ENCODE measurements around the gene SNX10. TPM values are rescaled to one million over a fixed set of nuclear protein-coding genes. Genes with fewer than 3 reads are reported as not detected.

SNX10 gene
- total and polyA plus RNA-seq, 2 of the 8 experiments (the other 6 are each of a cell fraction or from before 2014, with no cell fraction given), result 4.4 to 9.6 TPM

DNA sequence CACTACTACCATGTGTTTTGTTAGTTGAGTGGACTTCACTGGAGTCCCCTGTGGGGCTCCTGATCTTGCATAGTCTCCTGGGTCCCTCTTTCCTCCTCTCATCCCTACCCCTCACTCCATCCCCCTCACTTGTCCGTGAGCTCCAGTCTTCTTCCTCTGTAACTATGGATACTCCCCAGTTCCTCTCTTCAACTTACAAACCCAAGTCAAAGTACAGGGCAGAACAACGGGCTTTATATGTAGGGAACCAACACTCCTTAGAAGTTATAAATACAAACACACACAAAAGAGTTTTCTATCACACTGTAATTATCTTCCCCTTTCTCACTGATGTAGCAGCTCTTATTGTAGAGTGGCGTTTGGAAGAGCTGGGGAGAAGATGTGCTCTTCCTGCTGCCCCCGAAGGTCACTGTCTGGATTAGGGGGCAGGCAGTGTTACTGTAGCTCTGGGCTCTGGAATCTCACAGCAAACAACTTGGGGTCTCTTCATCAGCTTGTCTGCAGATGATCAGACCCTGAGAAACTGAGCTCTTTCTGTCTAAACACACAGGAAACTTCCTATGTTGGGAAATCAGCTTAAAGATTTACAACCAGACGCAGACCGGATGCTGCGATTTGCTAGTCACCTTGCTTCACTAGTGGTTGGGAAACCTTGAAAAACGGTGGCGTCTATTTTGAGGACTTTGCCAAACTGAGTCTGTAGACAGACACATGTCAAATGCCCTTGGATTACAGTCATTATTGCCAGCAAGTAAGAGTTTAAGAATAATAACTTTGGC, 13.6 kb downstream of the SNX10 start:
- no peak overlapping the region for H3K9ac ChIP-seq (replicated peaks in 1 of 4; ENCODE audit: extremely low read depth in 1 of 4, low read depth in 3 of 4, low read length in 3 of 4)
- TF ChIP-seq EP300 (IDR thresholded peaks at IDR 0.05; ENCODE audit: borderline replicate concordance in 1 of 2, low read depth in 2 of 2, low read length in 2 of 2) (no peak), CHD2 (IDR thresholded peaks at IDR 0.05; ENCODE audit: low read length) (no peak), SAP30 (IDR thresholded peaks at IDR 0.05; ENCODE audit: insufficient read depth, insufficient replicate concordance, low read length) (no peak), GABPA (IDR thresholded peaks at IDR 0.05; ENCODE audit: borderline replicate concordance, insufficient read depth, low read length) (no peak), TAF1 (IDR thresholded peaks at IDR 0.05; ENCODE audit: low read depth, low read length) (no peak)
- TF ChIP-seq, protein P1, sequence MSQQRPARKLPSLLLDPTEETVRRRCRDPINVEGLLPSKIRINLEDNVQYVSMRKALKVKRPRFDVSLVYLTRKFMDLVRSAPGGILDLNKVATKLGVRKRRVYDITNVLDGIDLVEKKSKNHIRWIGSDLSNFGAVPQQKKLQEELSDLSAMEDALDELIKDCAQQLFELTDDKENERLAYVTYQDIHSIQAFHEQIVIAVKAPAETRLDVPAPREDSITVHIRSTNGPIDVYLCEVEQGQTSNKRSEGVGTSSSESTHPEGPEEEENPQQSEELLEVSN (IDR thresholded peaks at IDR 0.05), result no peak
- no peaks in the 10 kb centered on the region for H3K27me3 ChIP-seq (replicated peaks in 1 of 4; ENCODE audit: control insufficient read depth in 3 of 4, extremely low read depth in 1 of 4, insufficient read depth in 3 of 4, low read length in 3 of 4)
- H3K9me3 ChIP-seq (ENCODE audit: insufficient read depth in 2 of 2, low read depth in 1 of 2, low read length in 1 of 2), result no peaks in the 10 kb centered on the region
- no peak overlapping the region for H2AFZ ChIP-seq (ENCODE audit: low read length)
- H2BK120ac ChIP-seq (replicated peaks; ENCODE audit: low read depth, low read length), result no peak overlapping the region
- H2BK15ac ChIP-seq (ENCODE audit: low read length), result no peak overlapping the region
- no peak overlapping the region for H3K27ac ChIP-seq (ENCODE audit: low read depth, low read length)
- ChIA-PET POLR2A (ENCODE audit: partially characterized antibody) (interaction anchor here (0.6 to 1.4 kb wide), 4 partner anchors 14 to 393 kb away, joined by 3 to 4 read pairs (median 3); partner anchors contain the start of gene SNX10), CTCF (ENCODE audit: partially characterized antibody) (interaction anchor here (0.7 to 2.7 kb wide), 8 partner anchors 10 to 219 kb away, joined by 3 to 7 read pairs (median 4); partner anchors contain the start of gene SNX10)
- H3K14ac ChIP-seq (ENCODE audit: insufficient read length), result no peak overlapping the region
- no peak overlapping the region for H3K4me2 ChIP-seq (ENCODE audit: insufficient read depth in 1 of 2, low read depth in 2 of 2, low read length in 2 of 2)
- no peak overlapping the region for H2AK5ac ChIP-seq (ENCODE audit: low read depth, low read length)
- WGBS, 2 experiments (ENCODE audit: extremely low coverage in 1 of 2, insufficient coverage in 1 of 2, insufficient read length in 1 of 2, insufficient replicate concordance in 2 of 2, low coverage in 1 of 2, low lambda C conversion rate in 2 of 2, missing lambda C conversion rate in 1 of 2), result 87% methylated on average over 9 of the region's 9 CpGs; no CpG with 5 or more reads in 1 of the 2 experiments
- H3K79me1 ChIP-seq (ENCODE audit: low read depth, low read length), result no peaks in the 10 kb centered on the region
- H3K23me2 ChIP-seq (ENCODE audit: low read depth, low read length), result no peaks in the 10 kb centered on the region
- H3K18ac ChIP-seq (ENCODE audit: extremely low read depth, low read length), result no peak overlapping the region
- no peak overlapping the region for H3K4me3 ChIP-seq (ENCODE audit: extremely low read depth in 1 of 4, insufficient read depth in 2 of 4, low read depth in 3 of 4, low read length in 4 of 4)
- H2BK20ac ChIP-seq (ENCODE audit: low read length), result no peak overlapping the region
- no peak overlapping the region for H4K5ac ChIP-seq (ENCODE audit: insufficient read length, low read depth, low read length)
- H3K4ac ChIP-seq (replicated peaks; ENCODE audit: insufficient read length, low read depth, low read length), result no peak overlapping the region
- no peaks in the 10 kb centered on the region for H3K79me2 ChIP-seq (ENCODE audit: control insufficient read depth in 1 of 2, insufficient read depth in 2 of 2, low read length in 2 of 2)
- FAIRE-seq (no peak), DNase-seq (ENCODE audit: low read depth in 1 of 2, low spot score in 2 of 2) (no peak)
- no peaks in the 10 kb centered on the region for H3K36me3 ChIP-seq (ENCODE audit: control insufficient read depth in 2 of 4, insufficient read depth in 4 of 4, low read length in 3 of 4)
- no peaks in the 10 kb centered on the region for H4K20me1 ChIP-seq (replicated peaks in 1 of 2; ENCODE audit: control insufficient read depth in 1 of 2, insufficient read depth in 2 of 2, low read length in 2 of 2)
- no peak overlapping the region for H4K8ac ChIP-seq (ENCODE audit: extremely low read depth, insufficient read depth, low read length)
- H4K91ac ChIP-seq (replicated peaks; ENCODE audit: insufficient read length, low read length), result no peak overlapping the region
- H2BK12ac ChIP-seq (ENCODE audit: low read depth, low read length), result no peak overlapping the region
- H3K56ac ChIP-seq (replicated peaks; ENCODE audit: insufficient read length, low read depth, low read length), result no peak overlapping the region
- no peak overlapping the region for H3K23ac ChIP-seq (ENCODE audit: insufficient read length)
- no peak overlapping the region for H2BK5ac ChIP-seq (ENCODE audit: low read depth, low read length)
- H3K4me1 ChIP-seq (replicated peaks in 1 of 4; ENCODE audit: control insufficient read depth in 3 of 4, insufficient read depth in 4 of 4, low read length in 3 of 4), result peaks cover 0 to 8% (median 3%) of the 10 kb centered on the region in 4 experiments; a peak in 6 of 7 replicates

All from H1 (cell line).